ENCODE data around the gene ADD1.

Gene ADD1

GRCh38 chr4:2862528-2862927 is 18.9 kb downstream of the ADD1 start:
- peak; percentile 7 for DNase-seq

DNA sequence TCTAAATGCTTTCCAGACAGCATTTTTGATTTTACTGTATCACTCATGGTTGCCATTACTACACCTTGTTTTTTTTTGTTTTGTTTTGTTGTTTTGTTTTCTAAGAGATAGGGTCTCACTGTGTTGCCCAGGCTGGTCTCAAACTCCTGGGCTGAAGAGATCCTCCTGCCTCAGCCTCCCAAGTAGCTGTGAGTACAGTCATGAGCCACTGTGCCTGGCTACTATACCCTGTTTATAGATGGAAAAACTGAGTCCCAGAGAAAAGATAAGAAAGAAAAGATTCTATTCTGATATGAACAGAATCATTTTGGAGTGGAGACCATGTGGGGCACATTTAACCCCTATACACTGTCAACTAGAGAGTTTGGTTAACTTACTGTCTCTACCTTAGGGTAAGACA is 20.0 kb downstream of the ADD1 start:
- no peak for DNase-seq

DNA sequence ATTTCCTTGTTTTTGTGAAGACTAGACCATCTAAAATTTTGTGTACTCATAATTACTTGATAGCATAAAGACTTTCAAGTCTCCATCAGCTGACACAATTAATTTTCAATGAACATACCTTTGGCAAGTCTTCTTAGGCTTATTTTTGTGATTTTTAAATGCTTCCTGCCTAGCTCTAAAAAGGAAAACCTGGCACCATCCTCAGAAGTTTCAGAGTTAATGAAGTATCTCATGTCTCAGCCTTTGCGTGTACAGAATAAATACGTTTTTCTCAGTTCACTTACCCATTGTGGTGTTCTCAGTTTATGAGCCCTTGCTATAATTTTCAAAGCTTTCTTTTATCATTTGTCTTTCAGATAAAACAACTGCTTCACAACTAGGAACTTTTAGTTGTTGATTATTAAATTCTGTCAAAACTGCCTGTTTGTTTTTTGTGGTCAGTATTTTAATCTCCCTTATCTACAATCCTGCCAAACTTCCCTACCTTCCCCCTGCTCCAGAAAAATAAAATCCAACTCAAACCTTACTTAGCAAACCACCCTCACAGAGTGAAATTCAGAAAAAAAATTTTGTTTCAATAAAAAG is 21.6 kb downstream of the ADD1 start:
- no peak for DNase-seq

- no peak for DNase-seq
Observed at GRCh38 chr4:2866160-2866861, 22.7 kb downstream of the ADD1 start.

- DNase-seq, result no peak
Observed at GRCh38 chr4:2866891-2867290, 23.2 kb downstream of the ADD1 start.

- DNase-seq, result peak; percentile 11
Observed at GRCh38 chr4:2867758-2868491, 24.3 kb downstream of the ADD1 start.

DNA sequence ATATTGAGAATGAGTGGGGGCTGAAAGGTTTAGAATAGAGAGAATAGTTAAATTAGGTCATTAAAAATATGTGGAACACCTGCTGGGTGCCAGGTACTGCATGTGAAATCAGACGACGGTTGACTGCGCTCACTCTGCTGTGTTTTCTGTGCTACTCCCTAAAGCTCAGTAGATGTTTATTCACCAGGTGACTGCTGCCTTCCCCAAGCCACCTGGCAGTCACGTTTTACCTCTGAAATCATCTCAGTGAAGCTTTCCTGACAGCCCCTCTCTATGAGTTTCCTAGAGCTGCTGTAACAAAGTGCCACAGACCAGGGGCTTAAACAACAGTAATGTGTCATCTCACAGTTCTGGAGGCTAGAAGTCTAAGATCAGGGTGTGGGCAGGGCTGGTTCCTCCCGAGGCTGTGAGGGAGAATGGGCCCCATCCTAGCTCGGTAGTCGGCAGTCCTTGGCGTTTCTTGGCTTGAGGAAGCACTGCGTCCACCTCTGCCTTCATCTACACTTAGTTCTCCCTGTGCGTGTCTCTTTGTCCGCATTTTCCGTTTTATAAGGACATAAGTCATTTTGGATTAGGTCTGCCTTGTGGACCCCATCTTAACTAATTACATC is 25.3 kb downstream of the ADD1 start:
- no peak for DNase-seq

GRCh38 chr4:2869659-2870058 is 26.0 kb downstream of the ADD1 start:
- no peak for DNase-seq

DNA sequence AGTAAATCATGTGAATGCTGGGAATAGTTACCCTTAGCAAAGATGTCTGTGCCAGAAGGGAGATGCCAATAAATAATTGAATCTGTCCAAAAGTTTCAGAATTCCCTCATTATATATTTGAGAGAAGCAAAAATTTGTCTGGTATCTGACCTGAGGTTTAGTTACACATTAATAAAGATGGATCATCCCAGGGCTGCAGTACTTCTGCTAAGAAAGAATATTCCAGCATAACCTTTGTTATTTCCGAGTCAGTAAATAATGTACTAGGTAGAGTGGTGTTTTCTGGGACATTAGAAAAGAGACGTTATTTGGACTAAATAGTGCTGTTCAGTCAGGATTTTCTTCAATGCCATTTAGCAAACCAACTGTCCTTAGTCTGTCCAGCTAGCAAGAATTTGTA is 26.4 kb downstream of the ADD1 start:
- DNase-seq, result no peak

DNA sequence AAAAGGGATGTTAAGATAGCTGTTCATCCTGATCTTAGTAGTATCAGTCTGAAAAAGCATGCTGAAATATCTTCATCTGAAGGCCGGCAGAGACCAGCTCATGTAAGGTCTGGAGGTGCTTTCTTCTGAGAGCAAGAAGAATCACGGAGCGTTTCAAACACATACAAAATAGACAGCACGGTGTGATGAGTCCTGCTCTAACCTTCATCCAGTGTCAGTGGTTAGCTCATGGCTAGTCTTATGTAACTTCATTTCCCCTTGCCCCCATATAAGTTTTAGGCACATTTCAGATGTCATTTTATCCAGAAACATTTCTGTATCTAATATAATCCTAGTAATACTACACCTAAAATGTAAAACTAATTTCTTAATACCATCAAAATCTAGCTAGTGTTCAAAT is 27.8 kb downstream of the ADD1 start:
- no peak for DNase-seq

GRCh38 chr4:2871911-2872310 is 28.3 kb downstream of the ADD1 start:
- DNase-seq, result no peak

DNA sequence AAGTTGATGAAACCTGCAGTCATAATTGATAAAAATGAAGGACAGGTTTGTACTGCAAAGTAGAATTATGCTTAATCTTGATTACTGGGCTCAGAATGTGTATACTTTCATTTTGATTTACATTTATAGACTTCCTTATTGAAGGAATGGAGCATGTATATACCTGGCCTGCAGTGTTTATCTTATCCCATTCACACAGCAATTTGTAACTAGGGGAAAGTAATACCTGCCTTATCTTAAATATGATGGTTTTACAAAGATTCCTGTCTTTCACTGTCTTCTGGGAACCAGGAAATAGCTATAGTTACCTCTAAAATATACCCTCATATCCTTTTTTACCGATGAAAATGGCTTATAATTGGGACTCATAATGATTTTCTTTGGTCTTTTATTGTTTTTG is 29.7 kb downstream of the ADD1 start:
- no peak for DNase-seq

DNA sequence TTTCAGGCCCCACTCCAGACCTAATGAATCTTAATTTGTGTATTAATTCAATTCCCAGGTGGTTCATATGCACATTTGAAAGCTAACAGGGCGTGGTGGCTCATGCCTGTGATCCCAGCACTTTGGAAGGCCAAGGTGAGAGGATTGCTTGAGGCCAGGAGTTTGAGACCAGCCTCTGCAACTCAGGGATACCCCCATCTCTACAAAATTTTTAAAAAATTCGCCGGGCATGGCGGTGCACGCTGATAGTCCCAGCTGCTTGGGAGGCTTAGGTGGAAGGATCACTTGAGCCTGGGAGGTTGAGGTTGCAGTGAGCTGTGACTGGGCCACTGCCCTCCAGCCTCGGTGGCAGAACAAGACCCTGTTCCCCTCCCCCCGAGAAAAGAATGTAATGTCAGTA is 31.2 kb downstream of the ADD1 start:
- DNase-seq, result no peak

DNA sequence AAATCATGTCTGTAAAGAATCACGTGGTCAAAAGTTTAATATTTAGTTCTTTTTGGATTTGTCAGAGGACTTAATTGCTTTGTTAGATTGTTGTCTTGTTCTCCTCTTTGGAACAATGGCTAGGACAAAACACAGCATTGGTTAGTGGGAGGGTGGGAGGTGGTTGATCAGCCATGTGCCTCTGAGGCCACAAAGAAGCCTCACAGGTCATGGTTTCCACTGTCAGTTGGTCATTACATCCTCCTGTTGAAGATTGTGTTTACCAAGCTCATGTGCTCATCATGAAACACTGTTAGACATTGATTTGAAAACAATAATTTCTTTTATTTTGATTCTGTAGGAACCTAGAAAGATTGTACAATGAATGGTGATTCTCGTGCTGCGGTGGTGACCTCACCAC is 31.9 kb downstream of the ADD1 start:
- no peak for DNase-seq

DNA sequence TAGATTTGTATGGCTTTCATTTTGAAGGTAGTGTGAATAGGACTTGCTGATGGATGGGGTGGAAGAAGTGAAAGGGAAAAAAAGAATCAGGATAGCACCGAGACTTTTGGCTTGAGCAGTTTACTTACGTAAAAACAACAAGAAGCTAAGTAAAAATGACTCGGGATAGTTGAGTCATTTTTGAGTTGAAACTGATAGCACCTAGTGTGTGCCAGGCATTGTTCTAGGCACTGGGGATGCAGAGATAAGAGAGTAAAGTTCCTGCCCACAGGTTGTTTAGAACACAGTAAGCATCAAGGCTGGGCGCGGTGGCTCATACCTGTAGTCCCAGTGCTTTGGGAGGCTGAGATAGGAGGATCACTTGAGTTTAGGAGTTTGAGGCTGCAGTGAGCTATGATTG is 34.7 kb downstream of the ADD1 start:
- DNase-seq, result no peak

DNA sequence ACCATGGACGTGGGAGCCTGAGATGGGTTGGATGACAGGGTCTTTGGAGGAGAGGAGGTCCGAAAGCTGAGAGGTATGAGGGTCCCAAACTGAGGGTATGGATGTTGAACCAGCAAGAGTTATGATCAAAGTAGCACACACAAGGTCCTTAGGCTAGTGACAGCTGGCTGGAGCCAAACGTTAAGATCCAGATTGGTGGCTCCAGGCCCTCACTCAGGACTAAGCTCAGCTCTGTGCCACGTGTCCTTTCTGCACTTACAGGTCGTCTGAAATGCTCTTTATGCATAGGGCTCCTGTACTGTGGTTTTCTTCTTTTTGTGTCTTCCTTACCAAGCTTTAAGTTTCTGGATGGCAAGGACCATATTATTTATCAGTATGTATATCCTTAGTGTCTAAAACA is 35.4 kb downstream of the ADD1 start:
- no peak for DNase-seq

DNA sequence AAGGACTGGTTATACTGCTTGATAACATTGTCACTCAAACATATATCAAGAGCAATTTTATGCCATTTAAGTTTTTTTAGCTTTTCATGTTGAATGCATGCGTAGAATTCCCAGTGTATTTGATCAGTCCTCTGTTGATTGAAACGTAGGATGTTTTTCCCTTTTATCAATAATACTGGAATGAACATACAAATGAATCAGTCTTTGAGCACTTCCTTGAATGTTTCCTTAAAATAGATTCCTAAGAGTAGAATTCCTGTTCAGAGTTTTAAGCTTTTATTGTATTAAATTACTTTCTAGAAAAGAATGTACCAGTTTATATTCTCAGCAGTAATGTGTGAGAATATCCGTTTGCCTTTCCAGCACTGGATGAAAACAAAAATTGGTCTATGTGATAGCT is 37.8 kb downstream of the ADD1 start:
- DNase-seq, result no peak

- DNase-seq, result no peak
Observed at GRCh38 chr4:2882341-2882740, 38.7 kb downstream of the ADD1 start.

DNA sequence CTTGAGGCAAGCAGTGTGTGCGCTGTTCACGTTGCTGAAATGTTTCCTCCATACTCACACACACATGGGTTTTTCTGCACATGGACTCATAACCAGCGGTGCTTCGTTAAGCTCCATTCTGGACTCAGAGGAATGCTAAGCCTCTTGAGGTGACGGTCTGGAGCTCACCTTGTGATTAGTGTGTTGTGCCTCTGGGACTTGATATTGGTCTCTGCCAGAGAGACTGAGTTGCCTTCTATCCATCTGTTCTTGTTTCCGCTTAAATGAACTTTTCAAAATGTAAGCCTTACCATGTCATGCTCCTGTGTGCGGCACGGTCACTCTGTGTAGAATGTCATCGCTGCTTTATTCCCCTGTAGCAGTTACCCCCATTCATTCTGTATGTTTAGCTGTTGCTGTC is 42.5 kb downstream of the ADD1 start:
- DNase-seq, result no peak

DNA sequence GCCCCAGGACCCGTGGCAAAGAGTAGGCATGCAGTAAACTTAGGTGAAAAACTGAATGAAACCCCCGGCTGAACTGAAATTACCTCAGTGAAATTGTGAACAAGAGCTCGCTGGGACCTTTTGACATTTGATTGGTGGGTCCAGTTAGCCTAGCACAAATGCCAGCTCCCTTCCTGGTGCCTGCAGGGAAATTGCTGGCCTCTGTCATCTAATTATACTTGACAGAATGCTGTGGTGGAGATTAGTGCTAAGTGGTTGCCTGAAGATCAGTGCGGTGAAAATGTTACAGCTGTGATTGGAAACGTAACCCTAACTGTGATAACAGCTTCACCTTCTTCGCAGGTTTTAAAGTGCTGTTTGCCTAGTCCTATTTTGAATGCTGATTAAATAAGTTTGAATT is 43.0 kb downstream of the ADD1 start:
- no peak for DNase-seq

DNA sequence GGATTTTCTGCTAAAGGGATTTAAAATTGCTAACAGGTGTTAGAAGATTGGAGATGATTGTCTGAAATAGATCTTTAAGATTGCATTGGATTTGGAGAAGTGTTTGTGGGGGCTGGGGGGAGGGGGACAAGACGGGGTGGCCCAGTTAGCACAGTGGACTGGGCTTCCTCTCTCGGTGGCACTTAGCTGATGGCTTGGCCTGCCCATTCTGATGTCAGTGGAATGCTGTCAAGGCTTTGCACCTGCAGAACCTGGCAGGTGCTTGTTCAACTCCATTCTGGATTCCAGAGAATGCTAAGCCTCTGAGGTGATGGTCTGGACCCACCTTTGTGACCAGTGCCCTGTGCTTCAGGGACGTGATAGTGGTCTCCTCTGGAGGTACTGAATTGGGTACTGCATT is 43.7 kb downstream of the ADD1 start:
- DNase-seq, result no peak

DNA sequence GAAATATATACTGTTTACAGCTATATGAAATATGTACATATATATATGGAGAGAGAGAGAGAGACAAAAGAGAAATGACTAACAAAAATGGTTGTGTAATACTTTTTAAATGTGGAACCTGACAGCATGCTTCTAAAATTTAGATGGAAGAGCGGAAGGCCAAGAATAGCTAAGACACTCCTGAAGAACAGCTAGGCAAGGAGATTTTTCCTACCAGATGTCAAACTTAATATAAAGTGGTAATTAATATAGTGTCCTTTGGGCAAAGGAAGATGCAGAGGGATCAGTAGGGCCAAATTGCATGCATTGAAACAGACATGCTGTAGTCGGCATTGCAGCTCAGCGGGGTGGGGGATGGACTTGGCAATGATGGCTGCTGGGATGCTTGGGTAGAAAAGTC is 45.2 kb downstream of the ADD1 start:
- DNase-seq, result no peak

- peak; percentile 38 for DNase-seq
Observed at GRCh38 chr4:2891294-2891693, 47.6 kb downstream of the ADD1 start.

DNA sequence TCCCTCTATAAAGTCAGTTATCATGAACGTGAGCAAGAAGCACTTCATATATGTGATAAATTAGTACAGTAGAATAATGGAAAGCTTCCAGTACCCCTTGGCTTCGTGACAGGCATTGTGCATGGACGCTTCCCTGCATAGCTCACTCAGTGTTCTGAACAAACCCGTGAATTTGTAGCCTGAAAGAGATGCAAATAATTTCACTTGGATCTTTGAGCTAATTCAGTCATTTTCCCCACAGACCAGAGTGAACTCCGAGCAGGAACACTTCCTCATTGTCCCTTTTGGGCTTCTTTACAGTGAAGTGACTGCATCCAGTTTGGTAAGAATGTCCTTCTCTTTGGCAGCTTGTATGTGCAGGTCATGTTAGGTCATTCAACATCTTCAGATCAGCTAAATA is 50.1 kb downstream of the ADD1 start:
- DNase-seq, result no peak
